ENCODE measurements around the gene CIITA.

- TF ChIP-seq CTCF (IDR thresholded peaks at IDR 0.05) (no peak), POLR2A (IDR thresholded peaks at IDR 0.05) (no peak)
Observed at GRCh38 chr16:10939649-10940234, 62.7 kb downstream of the CIITA start.
